CD4-positive, alpha-beta T cell treated with Interleukin-6 for 4 hours (primary cell): Measurements from ENCODE around the gene ANKRD33.

Source experiments
- DNase-seq: peaks from one replicate; pipeline ENCODE4 v3.0.0-alpha.2; 2020; ENCODE audit warnings: mixed read lengths

The ANKRD33 gene

GRCh38 chr12:51860986-51861385 lies 26.9 kb upstream of the ANKRD33 start:
- DNase-seq = no peak

- DNase-seq = no peak
Observed at GRCh38 chr12:51862947-51863346, 25.0 kb upstream of the ANKRD33 start.

DNA sequence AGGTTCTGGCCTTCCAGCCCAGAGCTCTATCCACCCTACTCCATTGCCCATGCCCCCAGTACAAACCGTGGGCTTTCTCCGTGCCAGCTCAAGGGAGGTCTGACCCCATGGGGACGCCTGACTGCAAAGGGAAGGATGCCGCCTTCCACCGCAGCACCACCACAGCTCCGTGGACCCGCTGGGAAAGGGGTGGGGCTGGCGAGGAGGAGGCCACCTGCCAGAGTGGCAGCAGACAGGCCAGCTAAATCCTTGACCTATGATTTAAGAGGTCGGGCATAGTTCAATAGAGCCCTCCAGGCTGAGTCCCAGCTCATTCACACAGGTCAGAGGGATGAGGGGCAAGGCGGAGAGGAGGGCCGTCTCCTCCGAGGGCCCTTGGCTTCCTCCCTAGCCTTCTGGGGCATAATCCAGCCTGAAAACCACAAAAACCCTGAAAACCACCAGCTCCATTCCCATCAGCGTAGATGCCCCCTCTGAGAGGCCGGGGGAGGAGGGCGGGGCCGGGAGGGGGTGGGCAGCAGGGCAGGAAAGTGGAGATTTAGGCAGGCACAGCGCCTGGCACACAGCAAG lies 24.5 kb upstream of the ANKRD33 start:
- no peak for DNase-seq

DNA sequence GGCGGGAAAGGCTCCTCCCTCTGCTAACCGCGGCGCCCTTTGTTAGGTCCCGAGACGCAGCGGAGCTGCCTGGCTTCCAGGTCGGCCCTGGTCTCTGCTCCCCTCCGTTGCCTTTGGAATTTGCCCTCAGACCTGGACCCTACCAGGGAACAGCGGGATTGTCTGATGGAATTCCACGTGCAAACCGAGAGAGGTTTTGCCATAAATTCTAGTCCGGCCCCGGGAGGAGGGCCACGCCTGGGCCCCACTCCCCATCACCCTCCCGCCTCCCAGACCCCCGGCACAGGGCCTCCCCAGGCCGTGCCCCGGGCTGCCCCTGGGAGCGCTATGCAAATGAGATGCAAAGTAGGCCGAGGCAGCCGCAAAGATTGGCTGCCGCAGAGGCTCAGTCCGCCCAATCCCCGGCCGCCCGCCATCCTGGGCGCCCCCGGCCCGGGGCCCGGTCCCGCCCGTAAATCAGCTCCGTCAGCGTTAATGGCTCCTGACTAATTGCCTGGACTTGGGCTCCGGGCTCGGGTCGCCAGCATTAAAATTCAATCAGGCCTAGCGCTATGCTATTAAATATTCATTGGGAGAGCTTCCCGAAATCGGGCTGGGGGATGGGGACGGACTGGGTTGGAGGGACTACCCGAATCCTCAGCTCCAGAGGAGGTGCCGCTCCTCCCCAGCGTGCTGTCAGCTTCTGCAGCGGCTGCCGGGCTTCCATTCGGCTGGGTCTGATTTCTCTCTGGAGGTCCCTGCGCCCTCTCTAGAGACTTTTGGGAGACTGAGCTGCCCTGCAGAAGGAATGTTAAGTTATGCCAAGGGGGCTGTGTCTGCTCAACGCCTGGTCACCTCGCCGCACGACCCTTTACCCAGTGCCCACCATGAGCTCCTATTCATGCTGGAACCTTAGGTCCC lies 23.7 kb upstream of the ANKRD33 start:
- peak; percentile 16 for DNase-seq

GRCh38 chr12:51864833-51865670 lies 22.9 kb upstream of the ANKRD33 start:
- DNase-seq = no peak

DNA sequence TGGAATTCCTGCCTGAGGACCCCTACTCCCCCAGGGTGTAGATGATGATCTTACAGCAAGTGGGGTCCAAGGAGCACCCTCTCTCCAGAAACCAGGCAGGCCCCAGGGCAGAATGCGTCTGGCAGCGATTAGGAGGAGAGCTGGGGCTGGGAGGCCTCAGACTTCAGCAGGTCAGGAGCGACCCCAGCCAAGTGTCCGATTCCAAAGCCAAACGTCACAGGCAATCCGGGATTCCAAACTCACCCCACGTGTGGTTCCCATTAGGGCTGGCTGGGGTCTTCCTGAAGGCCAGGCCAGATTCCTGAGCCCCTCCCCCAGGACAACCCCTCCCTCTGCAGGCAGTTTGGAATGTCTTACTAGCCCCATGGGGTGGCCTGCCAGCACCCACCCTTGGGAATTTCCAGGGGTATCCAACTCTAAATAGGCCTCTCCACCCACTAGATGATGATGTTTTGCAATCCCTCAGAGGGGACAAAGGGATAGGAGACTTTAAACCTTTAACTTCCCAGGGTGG lies 22.1 kb upstream of the ANKRD33 start:
- DNase-seq = no peak

DNA sequence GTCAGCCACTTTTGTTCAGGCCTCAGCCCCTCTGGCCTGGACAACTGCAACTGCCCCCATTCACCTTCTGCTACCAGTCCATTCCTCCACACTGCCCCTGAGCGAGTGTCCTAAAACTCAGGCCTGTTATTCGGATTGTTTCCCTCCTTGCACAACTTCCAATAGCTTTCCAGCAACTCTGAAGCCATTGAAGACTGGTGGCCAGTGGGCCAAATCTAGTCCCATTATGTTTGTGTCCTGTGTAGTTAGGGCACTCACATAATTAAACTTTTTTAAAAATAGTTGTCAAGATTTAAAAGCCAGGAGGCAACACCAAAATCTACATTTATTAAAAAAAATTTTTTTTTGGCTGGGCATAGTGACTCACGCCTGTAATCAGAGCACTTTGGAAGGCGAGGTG lies 21.6 kb upstream of the ANKRD33 start:
- no peak for DNase-seq

DNA sequence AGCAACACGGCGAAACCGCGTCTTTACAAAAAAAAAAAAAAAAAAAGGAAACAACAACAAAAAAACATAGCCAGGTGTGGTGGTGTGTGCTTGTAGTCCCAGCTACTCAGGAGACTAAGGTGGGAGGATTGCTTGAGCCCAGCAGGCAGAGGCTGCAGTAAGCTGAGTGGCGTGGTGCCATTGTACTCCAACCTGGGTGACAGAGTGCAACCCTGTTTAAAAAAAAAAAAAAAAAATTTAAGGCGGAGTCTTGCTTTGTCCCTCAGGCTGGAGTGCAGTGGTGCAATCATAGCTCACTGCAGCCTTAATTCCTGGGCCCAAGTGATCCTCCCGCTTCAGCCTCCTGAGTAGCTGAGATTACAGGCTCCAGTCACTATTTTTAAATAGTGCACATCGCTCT lies 21.1 kb upstream of the ANKRD33 start:
- no peak for DNase-seq

GRCh38 chr12:51867371-51867770 lies 20.5 kb upstream of the ANKRD33 start:
- no peak for DNase-seq

DNA sequence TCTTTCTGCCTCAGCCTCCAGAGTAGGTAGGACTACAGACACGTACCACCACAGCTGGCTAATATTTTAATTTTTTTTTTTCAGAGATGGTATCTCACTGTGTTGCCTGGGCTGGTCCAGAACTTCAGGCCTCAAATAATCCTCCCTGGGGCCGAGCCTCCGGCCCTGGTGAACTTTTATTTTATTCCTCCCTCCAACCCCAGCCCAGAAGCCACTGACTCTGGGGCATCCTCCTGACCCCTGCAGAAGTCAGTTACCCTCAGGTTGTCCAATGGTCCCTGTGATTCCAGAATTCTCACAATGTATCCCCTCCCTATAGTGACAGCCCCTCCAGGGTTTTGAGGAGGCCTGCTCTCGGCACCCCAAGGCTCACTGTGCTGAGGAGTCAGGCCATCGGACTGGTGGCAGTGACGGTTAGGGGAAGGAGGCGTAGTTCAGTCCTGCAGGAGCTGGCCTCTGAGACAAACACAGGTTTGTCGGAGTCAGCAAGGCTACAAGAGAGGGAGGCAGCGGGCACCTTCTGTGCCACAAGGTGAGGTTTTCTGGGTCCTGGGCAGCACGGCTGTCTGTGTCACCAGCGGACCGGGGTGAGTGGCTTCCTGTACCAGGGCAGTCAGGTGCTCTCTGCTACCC lies 20.0 kb upstream of the ANKRD33 start:
- DNase-seq = no peak

- DNase-seq = no peak
Observed at GRCh38 chr12:51868821-51869495, 18.9 kb upstream of the ANKRD33 start.

DNA sequence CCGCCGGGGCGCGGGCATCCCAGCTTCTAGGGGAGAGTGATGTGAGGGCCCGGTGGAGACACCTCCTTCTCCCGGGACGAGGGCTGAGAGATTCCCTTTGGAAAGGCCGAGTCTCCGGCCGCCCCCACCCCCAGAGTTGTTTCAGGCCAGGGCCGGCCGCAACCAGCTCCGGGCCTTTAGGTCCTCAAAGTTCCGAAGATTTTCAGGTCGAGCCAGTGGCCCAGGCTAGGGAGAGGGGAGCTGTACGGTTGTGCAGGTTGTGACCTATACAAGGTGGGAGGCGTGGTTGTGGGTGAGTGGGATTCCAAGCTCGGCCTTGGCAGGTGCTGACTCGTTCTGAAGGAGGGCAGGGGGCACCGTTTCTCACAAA lies 18.4 kb upstream of the ANKRD33 start:
- no peak for DNase-seq

DNA sequence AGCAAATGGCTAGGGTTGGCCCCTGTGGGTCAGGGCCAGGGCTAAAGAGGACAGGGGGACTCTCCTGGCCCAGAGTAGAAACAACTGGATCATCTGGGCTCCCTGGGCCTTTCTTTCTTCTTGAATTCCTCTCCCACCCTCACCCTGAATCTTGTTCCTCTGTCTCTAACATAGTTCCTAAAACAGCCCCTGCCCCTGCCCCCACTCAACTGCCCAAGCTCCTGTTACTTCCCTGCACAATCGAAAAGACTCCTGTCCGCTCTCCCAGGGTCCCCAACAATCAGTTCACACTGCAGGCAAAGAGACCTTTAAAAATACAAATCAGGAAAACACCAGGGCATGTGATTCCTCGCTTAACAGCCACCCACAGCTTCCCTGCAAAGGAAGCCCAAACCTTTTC lies 18.0 kb upstream of the ANKRD33 start:
- DNase-seq = no peak

GRCh38 chr12:51870504-51870903 lies 17.4 kb upstream of the ANKRD33 start:
- no peak for DNase-seq

- DNase-seq = no peak
Observed at GRCh38 chr12:51871126-51871525, 16.8 kb upstream of the ANKRD33 start.

- no peak for DNase-seq
Observed at GRCh38 chr12:51871918-51872688, 15.8 kb upstream of the ANKRD33 start.

DNA sequence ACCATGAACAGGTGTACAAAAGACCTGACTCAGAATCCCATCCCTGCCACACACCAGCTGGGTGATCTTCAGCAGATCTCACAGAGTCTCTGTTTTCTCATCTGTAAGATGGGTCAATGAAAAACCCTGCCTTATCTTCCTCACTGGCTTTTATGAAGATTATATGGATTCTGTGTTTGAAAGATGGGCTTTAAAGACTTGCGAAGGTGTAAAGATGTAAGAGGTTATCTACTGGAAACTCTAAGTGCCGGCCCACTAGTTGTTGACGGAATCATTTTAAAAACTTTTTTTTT lies 15.3 kb upstream of the ANKRD33 start:
- DNase-seq = no peak

- DNase-seq = no peak
Observed at GRCh38 chr12:51873251-51873994, 14.5 kb upstream of the ANKRD33 start.

DNA sequence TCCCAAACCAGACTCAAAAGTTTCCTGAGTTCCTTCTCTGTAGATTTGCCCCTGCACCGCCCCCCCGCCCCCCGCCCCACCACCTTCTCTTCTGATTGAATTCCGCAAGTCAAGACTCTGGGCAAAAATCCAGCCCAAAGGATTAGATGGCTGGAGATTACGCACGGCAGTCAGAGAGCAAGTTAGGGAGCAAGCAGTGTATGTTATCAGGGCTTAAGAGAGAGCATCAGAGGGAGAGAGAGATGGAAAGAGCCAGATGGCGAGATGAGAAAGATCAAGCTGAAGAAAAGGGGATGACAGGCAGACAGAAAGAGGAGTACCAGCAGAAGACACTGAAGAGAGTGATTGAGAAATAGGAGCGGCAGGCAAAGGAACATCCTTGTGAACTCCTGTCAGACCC lies 13.9 kb upstream of the ANKRD33 start:
- no peak for DNase-seq

DNA sequence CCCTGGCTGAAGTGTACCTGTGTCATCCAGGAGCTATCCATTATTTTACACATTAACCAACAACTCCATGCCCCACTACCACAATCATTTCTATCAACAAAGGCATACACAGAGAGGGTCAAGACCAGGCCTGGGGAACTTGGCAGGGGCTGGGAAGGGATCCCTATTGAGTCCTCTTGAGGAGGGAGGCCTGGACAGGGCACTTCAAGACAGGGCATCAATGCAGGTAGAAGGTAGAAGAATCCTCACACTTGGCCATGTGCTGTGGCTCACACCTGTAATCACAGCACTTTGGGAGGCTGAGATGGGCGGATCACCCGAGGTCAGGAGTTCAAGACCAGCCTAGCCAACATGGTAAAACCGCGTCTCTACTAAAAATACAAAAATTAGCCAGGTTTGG lies 13.4 kb upstream of the ANKRD33 start:
- no peak for DNase-seq

- DNase-seq = no peak
Observed at GRCh38 chr12:51879102-51879501, 8.8 kb upstream of the ANKRD33 start.
